HG03565 (cell line): ENCODE measurements around the gene ANK3.
A peak's percentile ranks its signal among the peaks of the same experiment; 100 is the strongest.

ENCODE experiments used
- ATAC-seq: cut with Tn5 transposase; IDR thresholded peaks from one replicate; pipeline ENCODE4 v1.9.1; 2021; ENCODE audit warnings: mild to moderate bottlenecking, moderate library complexity; ENCODE audit not compliant: unreplicated experiment

ANK3 gene

GRCh38 chr10:60380781-60381180, 8.9 kb downstream of the ANK3 start:
- no peak for ATAC-seq

GRCh38 chr10:60377955-60378354, 11.7 kb downstream of the ANK3 start:
- ATAC-seq = no peak

GRCh38 chr10:60377042-60377352, 12.7 kb downstream of the ANK3 start:
- no peak for ATAC-seq

- ATAC-seq = no peak
Observed at GRCh38 chr10:60376221-60377041, 13.2 kb downstream of the ANK3 start.

- no peak for ATAC-seq
Observed at GRCh38 chr10:60375293-60376004, 14.2 kb downstream of the ANK3 start.

- no peak for ATAC-seq
Observed at GRCh38 chr10:60374836-60375235, 14.8 kb downstream of the ANK3 start.

GRCh38 chr10:60372436-60372835, 17.2 kb downstream of the ANK3 start:
- no peak for ATAC-seq

GRCh38 chr10:60369547-60369930, 20.1 kb downstream of the ANK3 start:
- no peak for ATAC-seq

- ATAC-seq = no peak
Observed at GRCh38 chr10:60368875-60369546, 20.7 kb downstream of the ANK3 start.

- no peak for ATAC-seq
Observed at GRCh38 chr10:60367901-60368300, 21.8 kb downstream of the ANK3 start.

GRCh38 chr10:60367431-60367830, 22.2 kb downstream of the ANK3 start:
- no peak for ATAC-seq

- ATAC-seq = no peak
Observed at GRCh38 chr10:60367024-60367423, 22.7 kb downstream of the ANK3 start.

GRCh38 chr10:60363187-60363586, 26.5 kb downstream of the ANK3 start:
- ATAC-seq = no peak

- ATAC-seq = no peak
Observed at GRCh38 chr10:60362461-60362860, 27.2 kb downstream of the ANK3 start.

GRCh38 chr10:60359066-60359465, 30.6 kb downstream of the ANK3 start:
- no peak for ATAC-seq

GRCh38 chr10:60358282-60358681, 31.4 kb downstream of the ANK3 start:
- peak; percentile 94 for ATAC-seq

GRCh38 chr10:60353519-60354258, 36.0 kb downstream of the ANK3 start:
- no peak for ATAC-seq

- peak; percentile 67 for ATAC-seq
Observed at GRCh38 chr10:60352105-60352504, 37.6 kb downstream of the ANK3 start.

- peak; percentile 42 for ATAC-seq
Observed at GRCh38 chr10:60351191-60351853, 38.4 kb downstream of the ANK3 start.

GRCh38 chr10:60350400-60350799, 39.3 kb downstream of the ANK3 start:
- ATAC-seq = no peak

- no peak for ATAC-seq
Observed at GRCh38 chr10:60349426-60349825, 40.2 kb downstream of the ANK3 start.
